ENCODE data around the gene RERE.

- TF ChIP-seq CTCF (IDR thresholded peaks at IDR 0.05; ENCODE audit: low read depth, low read length, poor library complexity, severe bottlenecking) (no peak), EZH2phosphoT487 (IDR thresholded peaks at IDR 0.05; ENCODE audit: borderline replicate concordance, low read length) (no peak)
Measured at GRCh38 chr1:8344893-8345507, 472.4 kb downstream of the RERE start.
